DMS53 (cell line): ENCODE results near the gene PHF21B.
"Not testable (repeated sequence)": the region's sequence is repeated elsewhere in the genome, so short reads cannot be mapped to it uniquely, and the experiment has no call there.

Source experiments
- DNase-seq: peaks from one replicate; lab custom pipeline; 2025; lab: John Stamatoyannopoulos, UW

PHF21B gene

DNA sequence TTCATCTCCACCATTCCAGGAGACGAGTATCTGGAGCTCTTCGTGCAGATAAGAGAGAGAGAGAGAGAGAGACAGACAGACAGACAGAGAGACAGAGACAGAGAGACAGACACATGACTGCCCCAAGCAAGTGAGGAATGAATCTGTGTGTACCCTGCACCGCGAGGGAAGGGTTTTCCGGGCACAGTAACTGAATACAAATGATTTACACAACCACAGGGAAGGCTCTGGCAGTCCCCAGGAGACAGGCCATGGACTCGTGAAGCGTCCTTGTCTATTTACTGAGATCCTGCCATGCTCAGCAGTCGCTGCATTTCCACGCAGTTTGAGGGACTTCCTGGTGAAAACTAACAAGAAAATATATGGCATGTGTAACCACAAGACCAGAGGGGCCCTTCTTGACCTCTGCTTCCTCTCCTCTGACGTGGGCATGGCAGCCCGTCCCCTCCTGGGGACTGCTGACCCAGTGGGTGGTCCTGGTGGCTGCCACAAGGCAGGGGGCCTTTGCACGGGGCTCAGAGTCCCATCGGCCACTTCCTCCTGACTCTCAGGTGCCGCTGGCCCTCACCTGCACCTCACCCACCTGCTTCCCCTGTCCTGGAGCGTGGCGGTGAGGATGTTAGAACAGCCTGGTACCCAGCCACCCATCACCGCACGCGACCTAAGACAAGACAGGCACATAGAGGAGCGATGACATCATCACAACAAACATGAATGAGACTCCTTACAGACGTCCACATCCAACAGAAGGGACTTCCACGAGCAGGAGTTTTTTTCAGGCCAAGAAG is 75.9 kb downstream of the PHF21B start:
- peak; percentile 27 for DNase-seq

DNA sequence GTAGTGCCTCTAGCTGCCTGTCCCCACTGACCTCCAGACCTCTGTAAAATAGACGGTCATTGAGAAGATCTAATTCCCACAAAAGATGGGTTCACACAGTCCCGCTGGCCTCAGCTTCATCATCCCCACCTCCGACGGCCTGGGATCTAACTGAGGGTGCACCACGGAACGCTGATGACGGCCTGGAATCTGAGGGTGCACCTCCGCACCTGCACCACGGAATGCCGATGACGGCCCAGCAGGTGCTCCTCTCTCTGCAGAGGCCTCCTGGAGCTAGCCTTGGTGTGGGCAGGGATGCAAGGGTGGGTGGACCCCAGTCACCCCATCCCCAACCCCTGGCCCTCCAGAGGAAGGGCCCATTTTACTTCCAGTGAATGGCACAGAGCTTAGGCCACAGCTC is 77.3 kb downstream of the PHF21B start:
- DNase-seq = no peak

DNA sequence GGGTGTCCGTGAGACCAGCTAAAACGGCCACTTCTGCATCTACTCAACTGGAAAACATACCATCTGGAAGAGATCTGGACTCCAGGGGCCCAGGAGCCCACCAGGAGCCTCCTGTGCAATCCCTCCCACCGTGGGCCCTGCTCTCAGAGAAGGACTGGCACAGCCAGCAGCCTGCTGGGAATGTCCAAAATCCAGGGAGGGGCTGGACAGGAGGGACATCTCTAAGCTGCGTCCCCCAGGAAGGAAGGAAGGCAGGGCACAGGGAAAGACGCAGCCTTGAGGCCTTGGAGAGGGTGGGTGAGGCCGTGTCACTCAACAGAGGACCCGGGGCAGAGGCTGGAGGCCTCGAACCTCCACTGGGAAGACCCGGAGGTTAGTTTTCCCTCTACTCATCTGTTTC is 78.0 kb downstream of the PHF21B start:
- no peak for DNase-seq

DNA sequence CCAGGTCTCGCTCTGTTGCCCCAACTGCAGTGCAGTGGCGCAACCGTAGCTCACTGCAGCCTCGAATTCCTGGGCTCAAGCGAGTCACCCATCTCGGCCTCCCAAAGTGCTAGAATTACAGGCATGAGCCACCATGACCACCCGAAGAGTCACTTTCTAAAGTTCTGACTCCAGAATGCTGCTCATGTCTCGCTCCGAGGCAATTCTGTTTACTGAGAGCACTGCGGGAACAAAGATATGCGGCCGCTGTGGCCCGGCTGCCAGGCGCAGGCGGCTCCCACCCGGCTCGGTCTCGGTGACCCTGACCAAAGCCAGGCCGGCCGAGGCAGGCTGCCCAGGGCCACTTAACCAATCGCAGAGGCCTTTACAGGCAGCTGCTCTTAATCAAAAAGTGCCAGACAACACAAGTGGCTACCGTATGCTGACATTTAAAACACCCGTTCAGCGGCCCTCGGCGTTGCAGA is 78.7 kb downstream of the PHF21B start:
- no peak for DNase-seq

DNA sequence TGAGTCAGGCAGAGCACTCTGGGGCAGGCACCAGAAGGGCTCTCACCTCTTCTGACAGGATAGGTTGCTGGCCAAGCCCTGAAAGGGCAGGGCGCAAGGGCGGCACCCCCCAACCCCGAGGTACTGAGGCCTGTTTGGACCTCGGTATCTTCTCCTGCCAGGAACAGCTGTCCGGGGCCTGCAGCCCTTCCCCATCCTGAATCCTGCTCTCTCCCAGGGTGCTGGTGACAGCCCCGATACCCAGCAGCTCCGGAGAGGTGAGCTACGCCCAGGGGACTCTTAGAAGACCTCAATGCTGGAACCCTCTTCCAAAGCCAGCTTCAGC is 79.1 kb downstream of the PHF21B start:
- no peak for DNase-seq

DNA sequence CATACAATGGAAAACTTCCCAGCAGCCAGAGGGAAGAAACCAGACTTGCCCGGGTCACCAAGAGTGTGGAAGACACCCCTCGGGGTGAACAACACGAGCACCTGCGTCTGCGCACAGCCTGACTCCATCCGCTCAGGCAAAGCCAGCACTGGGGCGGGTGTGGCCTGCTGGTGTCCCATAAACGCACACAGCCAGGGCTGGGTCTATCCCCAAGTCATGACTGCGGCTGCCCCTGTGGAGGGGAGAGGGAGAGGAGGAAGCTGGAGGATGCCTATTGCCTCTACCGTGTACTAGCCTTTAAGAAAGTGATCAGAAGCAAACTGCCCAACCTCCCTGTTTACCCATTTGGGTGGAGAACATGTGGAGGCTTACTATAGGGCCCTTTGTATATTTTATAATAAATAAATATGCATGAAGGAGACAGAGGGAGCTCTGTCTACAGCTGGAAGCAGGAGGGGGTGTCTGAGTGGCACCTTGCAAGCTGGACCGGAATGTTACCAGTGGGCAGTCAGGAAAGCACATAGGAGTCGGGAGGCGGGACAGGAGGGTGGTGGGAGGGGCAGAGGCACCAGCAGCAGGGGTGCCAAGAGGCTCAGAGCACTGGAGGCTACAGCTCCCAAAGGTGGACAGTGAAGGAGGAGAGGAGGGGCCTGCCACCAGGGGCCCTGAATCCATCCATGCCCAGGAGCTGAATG is 79.6 kb downstream of the PHF21B start:
- no peak for DNase-seq

DNA sequence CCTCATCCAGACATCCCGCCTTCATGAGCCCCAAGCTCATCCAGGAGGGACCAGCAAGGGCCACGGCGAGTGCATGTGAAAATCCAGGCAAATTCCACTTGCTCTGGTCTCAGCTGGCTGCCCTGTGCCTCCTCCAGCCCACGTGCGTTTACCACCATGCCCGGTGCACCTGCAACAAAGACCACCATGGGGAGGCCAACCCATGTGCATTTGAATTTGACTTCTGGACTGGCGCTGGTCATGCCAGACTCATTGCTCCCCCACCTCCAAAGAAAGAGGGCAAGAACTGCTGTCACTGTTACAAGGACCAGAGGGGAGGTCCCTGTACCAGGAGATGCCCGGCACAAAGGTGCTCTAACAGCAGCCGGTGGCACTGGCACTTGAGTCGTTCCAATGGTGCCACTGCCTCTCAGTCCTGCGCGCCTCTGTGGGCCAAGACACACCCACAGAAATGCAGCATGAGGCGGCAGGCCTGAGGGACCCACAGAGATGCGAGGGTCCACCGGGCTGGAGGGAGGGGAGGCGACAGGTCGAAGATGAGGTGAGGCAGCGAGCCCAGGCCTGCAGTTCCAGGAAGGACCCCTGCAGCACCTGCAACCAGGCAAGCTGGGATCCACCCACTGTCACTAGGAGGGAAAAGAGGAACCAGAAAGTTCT is 80.3 kb downstream of the PHF21B start:
- DNase-seq = no peak

DNA sequence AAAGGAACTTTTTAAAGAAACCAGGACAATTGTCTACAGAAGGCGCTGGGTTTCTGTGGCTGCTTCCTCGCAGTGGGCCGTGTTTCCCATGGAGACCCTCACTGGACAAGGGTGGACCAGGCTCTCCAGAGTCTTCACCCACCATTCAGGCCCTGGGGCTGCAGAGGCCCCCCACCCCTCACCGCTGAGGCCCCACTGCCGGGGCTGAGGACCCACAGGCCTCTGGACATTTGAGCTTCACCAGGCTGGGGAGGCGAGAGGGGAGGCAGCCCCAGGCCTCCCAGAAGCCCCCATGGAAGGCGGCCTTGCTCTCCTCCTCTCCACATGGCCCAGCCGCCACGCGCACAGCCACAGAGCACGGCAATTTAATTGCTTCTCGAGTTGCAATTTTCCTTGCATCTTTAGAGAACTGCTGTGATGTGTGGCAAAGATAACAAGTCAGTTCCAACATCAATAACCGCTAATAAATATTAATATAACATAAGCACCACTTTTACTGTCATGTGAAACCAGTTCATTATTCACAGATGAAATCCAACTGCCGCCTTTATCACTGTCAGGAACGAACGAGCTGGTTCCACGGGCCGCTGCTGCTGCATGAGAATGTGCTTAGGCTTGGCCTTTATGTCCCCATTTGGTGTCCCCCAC is 81.0 kb downstream of the PHF21B start:
- DNase-seq = no peak

DNA sequence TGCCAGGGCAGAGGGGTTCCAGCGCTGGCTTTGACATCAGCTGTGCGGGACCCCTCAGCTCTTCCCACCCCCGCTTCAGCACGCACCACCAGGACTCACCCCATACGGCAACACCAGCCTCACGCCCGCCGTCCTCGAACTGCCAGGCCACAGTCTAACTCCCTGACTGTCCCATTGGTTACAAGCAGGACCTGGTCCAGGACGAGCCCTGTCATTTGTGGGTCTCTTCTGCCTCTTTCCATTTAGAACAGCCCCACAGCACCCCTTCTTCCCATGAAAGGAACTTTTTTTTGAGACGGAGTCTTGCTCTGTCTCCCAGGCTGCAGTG is 81.7 kb downstream of the PHF21B start:
- no peak for DNase-seq

DNA sequence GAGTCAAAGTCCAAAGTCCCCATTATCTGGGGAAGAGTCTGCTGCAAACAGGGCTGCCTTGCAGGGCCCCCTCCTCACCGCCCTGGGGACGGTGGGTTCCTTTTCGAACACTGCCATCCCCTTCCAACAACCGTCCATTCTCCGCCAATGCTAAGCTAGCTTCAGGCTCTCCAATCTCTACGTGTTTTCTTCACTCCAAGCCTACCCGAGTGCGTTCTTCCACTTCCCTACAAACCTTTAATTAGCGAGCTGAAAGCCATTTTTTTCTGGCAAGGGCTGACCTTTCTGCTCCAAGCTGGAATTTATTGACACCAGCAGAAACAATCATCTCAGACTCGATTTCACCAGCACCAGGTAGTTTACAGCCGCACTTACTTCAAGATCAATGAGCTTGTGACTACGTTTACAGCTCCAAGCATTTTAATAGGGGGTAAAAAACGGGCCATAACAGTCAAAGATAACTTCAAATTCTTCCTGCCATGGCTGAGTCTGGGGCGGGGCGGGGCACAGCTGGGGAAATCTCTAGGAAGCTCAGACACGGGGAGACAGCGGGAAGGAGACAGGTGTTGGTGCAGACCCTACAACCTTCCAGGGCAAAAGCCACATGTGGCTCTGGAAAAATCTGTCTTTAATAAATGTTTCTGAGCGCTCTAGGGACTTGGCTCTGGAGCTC is 82.2 kb downstream of the PHF21B start:
- DNase-seq = no peak

DNA sequence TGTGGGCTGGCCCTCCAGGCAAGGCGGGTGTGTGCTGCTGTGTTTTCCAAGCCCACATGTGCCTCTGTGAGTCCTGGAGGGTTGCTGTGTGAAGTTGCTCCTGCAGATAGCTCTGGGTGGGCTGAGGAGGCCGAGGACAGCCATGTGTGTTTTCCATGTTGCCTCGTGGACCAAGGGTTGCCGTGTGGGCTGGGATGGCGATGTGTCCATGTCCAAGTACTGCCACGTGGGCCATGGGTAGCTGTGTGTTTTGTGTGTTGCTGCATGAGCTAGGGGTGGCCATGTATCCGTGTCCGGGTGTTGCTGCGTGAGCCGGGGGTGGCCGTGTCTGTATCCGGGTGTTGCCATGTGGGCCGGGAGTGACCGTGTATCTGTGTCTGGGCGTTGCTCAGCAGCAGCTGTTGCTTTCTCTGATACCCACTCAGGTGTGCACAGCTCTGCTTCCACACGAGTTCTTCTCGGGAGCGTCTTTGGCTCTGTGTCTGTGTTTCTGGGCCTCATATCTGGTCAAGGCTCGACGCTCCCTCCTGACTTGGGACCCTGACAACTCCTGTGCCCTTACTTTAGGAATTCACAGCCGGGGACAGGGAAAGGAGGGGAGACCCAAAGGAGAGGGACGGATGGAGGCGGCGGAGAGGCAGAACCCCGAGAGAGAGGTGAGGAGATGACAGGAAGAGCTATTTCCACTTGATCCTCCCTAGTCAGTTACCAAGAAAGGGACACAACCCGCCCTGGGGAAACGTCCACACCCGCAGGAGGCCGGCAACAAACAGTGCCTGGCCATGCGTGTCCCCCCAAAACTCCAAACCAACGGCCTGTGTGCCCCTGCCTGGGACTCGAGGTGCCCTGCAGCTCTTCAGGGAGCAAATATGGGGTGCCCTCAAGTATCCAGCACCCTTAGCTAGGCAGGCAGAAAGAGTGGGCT is 83.1 kb downstream of the PHF21B start:
- DNase-seq = no peak

DNA sequence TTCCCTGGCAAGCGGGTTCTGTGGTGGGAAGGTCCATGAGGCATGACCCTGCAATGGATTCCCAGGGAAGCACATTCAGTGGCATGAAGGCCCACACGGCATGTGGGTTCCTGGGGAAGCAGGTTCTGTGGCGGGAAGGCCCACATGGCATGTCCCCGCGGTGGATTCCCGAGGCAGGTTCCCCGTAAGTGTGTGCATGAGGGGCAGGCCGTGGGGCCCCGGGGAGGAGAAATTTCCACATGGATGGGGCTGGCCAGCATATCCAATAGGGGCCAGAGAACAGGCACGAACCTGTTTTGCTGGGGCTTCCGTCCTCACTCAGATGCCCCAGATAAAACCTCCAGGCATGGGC is 83.7 kb downstream of the PHF21B start:
- no peak for DNase-seq

DNA sequence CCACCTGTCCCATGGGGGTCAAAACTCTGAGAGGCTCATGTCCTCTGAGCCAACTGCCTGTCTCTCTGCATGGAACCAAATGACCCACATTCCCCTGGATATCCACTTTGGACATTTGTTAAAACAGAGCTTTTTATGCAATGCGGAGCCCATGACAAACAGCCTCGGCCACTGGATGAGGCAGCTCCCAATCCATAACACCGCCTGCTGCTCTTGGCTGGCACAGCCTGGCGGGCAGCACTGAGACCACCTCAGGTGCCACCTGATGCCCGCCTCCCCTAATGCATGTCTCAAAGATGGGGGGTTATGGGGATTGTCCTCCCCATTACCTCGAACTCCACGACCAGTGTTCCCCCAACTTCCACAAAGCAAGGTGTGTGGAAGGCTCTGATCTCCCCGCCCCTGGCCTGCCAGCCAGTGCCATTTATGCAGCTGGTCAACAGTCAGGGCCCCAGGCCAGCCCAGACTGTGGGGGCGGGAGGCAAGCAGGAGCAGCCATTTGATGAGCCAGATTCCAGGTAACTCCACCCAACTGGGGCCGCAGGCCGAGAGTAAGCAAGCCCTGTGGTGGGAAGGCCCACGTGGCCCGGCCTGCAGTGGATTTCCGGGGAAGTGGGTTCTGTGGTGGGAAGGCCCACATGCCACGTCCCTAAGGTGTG is 84.2 kb downstream of the PHF21B start:
- no peak for DNase-seq

DNA sequence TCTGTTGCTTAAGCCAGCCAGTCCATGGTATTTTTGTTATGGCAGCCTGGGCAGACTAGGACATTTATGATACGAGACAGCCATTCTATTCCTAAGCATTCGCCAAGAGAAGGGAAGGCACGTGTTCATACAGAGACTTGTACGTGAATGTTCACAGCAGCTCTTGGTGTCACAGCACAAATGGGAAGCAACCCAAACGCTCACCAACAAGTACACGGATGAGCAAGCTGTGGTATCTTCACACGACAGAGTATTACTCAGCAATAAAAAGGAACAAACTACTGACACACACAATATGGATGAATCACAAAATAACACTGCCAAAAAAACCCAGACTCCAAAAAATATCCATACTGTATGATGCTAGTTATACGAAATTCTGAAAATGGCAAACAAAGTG is 85.1 kb downstream of the PHF21B start:
- DNase-seq = no peak

DNA sequence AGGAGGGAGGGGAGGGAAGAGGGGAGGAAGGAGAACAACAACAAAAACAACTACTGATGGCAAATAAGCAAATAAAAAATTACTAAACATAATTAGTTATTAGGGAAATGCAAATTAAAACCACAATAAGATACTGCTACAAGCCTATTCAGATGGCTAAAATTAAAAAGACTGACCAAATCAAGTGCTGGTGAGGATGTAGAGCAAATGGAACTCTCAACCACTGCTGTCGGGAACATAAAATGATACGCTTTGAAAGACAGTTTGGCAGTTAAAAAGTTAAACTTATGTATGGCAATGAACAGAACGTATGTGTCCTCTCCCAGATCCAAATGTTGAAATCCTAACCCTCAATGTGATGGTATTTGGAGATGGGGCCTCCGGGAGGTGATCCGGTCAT is 85.7 kb downstream of the PHF21B start:
- no peak for DNase-seq

DNA sequence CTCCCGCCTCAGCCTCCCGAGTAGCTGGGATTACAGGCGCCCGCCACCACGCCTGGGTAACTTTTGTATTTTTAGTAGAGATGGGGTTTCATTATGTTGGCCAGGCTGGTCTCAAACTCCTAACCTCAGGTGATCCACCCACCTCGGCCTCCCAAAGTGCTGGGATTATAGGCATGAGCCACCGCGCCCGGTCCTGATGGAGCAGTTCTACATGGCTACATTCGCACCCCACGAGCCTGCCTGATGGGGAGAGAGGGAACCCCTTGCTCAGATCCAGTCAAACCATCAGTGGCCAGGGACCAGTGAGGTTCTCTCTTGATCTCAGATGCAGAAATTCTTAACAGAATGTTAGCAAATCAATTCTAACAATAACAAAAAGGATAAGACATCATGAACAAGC is 88.0 kb downstream of the PHF21B start:
- not testable (repeated sequence) for DNase-seq

DNA sequence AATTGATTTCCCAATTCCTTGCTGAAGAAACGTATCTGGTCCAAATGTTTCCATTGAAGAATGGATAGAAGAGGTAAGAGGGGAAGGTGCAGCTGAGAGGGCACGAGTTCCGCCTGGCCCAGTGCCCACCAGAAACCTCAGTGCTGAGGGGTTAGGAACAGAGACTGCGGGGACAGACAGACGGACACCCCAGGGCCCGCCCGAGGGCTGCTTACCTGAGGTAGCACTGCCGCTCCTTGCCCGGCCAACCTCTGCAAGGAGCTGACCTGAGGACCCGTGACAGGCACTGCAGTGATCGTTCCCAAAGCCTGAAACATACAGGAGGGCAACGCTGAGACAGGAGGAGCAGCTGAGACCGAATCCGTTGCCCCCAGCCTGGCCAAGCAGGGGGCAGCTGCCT is 89.6 kb downstream of the PHF21B start:
- no peak for DNase-seq

DNA sequence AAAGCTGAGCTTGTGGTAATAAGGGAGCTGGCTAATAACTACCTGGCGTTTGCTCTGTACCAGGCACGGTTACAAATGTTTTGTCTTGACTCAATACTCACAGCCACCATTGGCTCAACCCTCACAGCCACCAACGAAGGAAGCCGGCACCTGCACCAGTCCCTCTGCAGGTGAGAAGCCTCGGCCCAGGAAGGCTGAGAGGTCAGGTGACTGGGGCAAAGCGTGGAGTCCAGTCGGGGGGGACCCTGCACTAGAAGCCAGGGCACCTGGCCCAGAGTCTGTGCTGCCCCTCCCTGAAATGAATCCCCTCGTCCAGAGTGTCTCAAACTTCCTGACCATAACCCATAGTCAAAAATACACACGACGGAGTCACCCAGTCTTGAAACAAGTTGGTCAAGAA is 90.1 kb downstream of the PHF21B start:
- no peak for DNase-seq

DNA sequence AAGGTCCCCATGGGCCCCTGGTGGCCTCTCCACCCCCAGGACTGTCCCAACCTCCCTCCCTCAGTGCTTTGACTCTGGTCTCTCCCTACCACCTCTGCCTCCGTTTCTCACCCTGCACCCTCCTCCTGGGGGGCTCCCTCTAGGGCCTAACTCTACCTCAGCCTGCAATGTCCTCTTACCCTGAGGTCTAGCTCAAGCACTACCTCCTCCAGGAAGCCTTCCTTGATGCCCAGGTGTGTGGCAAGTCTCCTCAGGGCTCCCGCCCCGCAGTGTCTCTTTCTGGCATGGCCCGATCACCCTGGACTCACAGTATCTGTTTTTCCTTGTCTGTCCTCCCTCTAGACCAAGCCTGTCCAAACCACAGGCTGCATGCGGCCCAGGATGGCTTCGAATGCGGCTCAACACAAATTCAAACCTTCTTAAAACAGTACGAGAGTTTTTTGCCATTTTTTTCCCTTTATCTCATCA is 90.8 kb downstream of the PHF21B start:
- no peak for DNase-seq

DNA sequence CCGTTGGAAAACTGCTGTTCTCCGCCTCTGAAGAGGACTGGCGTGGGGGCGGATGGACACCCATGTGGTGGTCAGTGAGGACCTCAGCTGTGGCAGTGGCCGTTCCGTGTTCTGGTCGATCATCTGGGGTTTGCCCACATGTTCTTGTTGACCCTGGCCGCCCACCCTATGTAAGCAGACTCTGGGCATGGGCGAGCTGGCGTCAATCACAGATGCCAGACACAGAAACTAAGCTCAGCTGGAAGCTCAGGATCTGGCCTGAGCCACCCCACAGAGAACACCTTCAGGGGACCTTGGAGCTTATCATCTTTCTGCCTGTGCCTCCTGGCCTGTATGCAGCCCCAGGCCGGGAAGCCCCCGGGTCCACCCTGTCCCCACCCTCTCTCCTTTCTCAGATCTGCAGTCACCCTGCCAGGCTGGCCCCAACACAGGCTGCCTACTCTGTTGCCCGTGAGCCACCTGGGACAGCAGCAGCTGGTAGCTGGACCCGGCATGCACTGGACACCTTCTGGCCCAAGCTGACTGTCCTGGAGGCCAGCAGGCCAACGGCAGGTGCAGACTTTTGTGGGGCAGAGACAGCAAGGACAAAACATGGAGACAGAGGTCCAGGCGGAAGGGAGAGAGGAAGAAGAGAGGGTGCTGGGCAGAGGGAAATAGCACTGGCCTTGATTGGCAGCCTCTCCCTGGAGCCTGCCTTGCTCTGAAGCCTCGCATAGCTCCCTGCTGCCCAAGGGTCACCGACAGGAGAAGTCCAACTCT is 91.5 kb downstream of the PHF21B start:
- no peak for DNase-seq
